ENCODE measurements around the gene NOX4. TPM values are rescaled to one million over a fixed set of nuclear protein-coding genes. Genes with fewer than 3 reads are reported as not detected.
A peak's percentile ranks its signal among the peaks of the same experiment; 100 is the strongest.
"Not testable (repeated sequence)": the region's sequence is repeated elsewhere in the genome, so short reads cannot be mapped to it uniquely, and the experiment has no call there.

The NOX4 gene
- total RNA-seq, 4 donors from 2014 or later: 3.9 to 23.7 (median 5.6) TPM

DNA sequence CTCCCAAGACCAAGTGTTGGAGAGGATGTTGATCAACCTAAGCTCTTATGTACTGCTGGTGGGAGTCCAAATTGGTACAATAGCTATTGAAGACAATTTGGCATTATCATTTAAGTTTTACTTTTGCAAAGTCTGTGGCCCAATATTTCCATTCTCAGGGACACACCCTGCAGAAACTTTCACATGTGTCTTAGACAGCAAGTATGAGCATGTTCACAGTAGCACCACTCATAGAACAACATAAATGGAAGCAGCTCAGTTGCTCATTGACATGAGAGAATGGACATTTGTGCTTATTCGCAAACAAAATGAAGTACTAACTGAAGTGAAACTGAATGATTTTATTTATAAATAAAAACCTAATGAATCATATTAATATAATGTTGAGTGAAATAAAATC, 135.5 kb downstream of the NOX4 start:
- 90 to 100% methylated on average over 1 of the region's 1 CpG for whole genome bisulfite sequencing, 2 donors (ENCODE audit: low coverage in 1 of 2)
- H3K4me1 ChIP-seq: no peaks in the 10 kb centered on the region

DNA sequence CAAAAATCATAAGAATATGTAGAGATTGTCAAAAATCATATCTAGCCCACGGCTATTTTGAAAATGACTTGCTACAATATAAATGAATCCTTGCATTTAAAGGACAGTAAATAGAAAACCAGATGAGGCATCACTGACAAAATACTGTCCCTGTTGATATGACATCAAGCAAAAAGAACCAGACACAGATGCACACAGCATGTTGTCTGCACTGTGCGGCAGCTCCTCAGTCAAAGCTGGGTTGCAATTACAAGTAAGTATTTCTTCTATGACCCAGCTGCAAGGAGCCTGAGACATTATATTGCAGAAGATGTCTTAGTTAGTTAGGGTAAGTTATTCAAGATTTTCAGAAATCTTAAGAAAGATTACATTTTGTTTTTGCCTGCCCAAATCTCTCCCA, 136.7 kb downstream of the NOX4 start:
- H3K4me3 ChIP-seq, ATAC-seq, H3K27me3 ChIP-seq, H3K27ac ChIP-seq, H3K9me3 ChIP-seq, H3K36me3 ChIP-seq, H3K4me1 ChIP-seq: not testable (repeated sequence)
- WGBS, 2 donors (ENCODE audit: low coverage in 1 of 2): 87 to 89% methylated on average over 1 to 2 of the region's 2 CpGs

More for the DNA sequence above, 135.5 kb downstream of the NOX4 start:
- Histone ChIP-seq H3K27ac (no peak overlapping the region), H3K4me3 (no peak overlapping the region), H3K9me3 (no peaks in the 10 kb centered on the region), H3K27me3 (no peaks in the 10 kb centered on the region), H3K36me3 (no peaks in the 10 kb centered on the region)
- TF ChIP-seq EP300 (IDR thresholded peaks at IDR 0.05) (no peak), POLR2AphosphoS5 (IDR thresholded peaks at IDR 0.05) (no peak), POLR2A (IDR thresholded peaks at IDR 0.05) (no peak)
- TF ChIP-seq, protein P1, sequence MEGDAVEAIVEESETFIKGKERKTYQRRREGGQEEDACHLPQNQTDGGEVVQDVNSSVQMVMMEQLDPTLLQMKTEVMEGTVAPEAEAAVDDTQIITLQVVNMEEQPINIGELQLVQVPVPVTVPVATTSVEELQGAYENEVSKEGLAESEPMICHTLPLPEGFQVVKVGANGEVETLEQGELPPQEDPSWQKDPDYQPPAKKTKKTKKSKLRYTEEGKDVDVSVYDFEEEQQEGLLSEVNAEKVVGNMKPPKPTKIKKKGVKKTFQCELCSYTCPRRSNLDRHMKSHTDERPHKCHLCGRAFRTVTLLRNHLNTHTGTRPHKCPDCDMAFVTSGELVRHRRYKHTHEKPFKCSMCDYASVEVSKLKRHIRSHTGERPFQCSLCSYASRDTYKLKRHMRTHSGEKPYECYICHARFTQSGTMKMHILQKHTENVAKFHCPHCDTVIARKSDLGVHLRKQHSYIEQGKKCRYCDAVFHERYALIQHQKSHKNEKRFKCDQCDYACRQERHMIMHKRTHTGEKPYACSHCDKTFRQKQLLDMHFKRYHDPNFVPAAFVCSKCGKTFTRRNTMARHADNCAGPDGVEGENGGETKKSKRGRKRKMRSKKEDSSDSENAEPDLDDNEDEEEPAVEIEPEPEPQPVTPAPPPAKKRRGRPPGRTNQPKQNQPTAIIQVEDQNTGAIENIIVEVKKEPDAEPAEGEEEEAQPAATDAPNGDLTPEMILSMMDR (IDR thresholded peaks at IDR 0.05): no peak
- no peak for ATAC-seq

DNA sequence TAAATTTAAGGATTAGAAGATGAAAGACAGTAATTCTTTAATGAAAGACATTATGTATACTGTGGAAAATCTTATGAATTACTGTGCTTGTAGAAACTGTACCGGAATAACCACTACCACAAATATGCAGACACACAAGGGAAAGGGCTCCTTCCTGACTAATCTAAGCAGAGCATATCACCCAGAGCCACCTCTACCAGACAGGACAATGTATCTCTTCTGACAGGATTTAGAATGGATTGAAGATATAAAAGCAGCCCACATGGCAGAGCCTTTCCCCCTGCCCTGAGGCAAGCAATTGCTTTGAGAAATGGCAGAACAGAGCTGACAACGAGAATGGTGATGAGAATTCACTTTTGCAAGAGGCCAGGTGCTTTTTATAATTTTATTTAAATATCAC, 144.1 kb downstream of the NOX4 start:
- Histone ChIP-seq H3K27ac (no peak overlapping the region), H3K36me3 (no peaks in the 10 kb centered on the region), H3K9me3 (no peaks in the 10 kb centered on the region), H3K4me3 (no peak overlapping the region), H3K27me3 (no peaks in the 10 kb centered on the region), H3K4me1 (no peaks in the 10 kb centered on the region)
- 71 to 93% methylated on average over 2 of the region's 2 CpGs for WGBS, 2 donors (ENCODE audit: low coverage in 1 of 2)
- ATAC-seq: no peak
- TF ChIP-seq, protein P1 (IDR thresholded peaks at IDR 0.05): no peak
- no peak for TF ChIP-seq EP300 (IDR thresholded peaks at IDR 0.05)
- TF ChIP-seq POLR2A (IDR thresholded peaks at IDR 0.05): no peak
- TF ChIP-seq POLR2AphosphoS5 (IDR thresholded peaks at IDR 0.05): no peak

DNA sequence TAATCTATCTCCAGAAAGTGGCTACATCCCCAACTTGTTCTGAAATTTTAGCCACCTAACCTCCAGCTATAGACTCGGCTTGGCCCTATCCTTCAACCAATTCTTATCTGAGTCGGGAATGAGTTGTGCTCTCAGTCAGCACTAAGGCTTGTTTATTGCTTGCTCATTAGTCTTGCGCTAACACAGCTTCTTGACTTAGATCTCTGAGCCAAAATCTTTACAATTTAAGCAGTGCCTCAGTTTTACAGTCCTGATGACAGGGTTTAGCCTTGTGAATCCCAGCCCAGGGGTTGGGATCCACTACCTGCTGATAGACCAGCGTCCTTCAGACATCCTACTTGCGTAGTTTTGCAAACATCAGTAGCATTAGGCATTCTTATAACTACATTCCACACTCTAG, 144.6 kb downstream of the NOX4 start:
- WGBS, 2 donors (ENCODE audit: low coverage in 1 of 2): 80 to 81% methylated on average over 1 to 5 of the region's 5 CpGs
- Histone ChIP-seq H3K27ac (no peak overlapping the region), H3K36me3 (no peaks in the 10 kb centered on the region), H3K4me1 (peaks cover 0 to 2% (median 0%) of the 10 kb centered on the region in 3 donors), H3K27me3 (no peaks in the 10 kb centered on the region), H3K4me3 (no peak overlapping the region), H3K9me3 (no peaks in the 10 kb centered on the region)
- no peak for ATAC-seq
- TF ChIP-seq EP300 (IDR thresholded peaks at IDR 0.05) (no peak), POLR2AphosphoS5 (IDR thresholded peaks at IDR 0.05) (no peak), POLR2A (IDR thresholded peaks at IDR 0.05) (no peak)
- TF ChIP-seq, protein P1 (IDR thresholded peaks at IDR 0.05): no peak

DNA sequence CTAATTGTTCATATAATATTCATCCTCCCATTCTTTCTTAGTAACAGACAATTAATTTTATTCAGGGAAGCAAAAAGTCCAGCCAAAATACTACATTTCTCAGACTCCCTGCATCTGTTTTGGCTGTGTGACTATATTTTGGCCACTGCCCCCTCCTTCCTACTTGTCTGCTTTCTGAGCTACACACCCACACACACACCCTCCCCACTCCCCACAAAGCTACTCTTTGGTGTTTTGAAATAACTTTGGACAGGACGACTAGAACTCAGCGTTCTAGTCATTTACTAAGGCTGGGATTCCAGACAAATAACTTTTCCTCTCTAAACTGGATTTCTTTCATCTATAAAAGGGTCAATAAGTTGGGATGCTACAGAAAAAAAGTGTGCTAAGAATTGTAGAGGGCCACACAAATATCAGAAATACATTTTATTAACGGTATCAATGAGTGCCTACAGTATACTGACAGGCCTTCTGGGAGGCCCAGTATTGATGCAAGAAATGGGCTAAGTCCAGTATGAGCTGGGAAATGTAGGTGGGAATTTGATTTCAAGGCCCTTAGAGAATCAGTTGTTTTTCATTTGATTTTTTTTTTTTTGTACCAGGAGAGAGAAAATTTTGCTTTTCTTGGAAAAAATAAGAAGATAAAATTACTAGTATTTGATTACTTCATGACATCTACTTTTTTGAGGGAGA, 148.1 kb downstream of the NOX4 start:
- WGBS, 2 donors (ENCODE audit: low coverage in 1 of 2): 22 to 38% methylated on average over 3 of the region's 3 CpGs
- peak overlapping the region in 3 of 4 donors; percentile 43 to 45 (median 44) for H3K27ac ChIP-seq
- H3K36me3 ChIP-seq, H3K9me3 ChIP-seq, H3K27me3 ChIP-seq, H3K4me3 ChIP-seq: not testable (repeated sequence)
- ATAC-seq: peak; percentile 92
- peaks cover 0 to 11% (median 0%) of the 10 kb centered on the region in 3 donors for H3K4me1 ChIP-seq

DNA sequence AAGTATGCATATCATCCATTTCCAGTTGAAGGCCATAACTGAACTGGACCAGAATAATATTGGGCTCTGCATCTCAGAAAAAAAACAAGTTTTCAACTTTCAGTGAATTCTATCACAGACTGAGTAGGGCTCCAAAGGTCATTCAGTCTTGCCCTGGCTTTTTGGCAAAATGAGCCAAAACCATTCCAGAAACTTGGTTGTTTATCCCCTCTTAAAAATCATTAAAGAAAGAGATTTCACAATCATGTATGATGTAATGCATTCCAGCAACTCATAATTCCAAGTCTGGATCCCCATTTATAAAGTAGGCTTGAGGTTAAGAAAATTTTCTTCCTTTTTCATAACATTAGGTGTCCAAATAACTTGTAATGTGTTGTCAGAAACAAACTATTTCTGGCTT, 150.7 kb downstream of the NOX4 start:
- peak; percentile 56 for ATAC-seq
- not testable (repeated sequence) for H3K4me3 ChIP-seq, H3K9me3 ChIP-seq, H3K36me3 ChIP-seq, H3K27me3 ChIP-seq
- peaks cover 0 to 11% (median 0%) of the 10 kb centered on the region in 3 donors for H3K4me1 ChIP-seq
- peak overlapping the region in 2 of 4 donors; percentile 45 to 58 for H3K27ac ChIP-seq

DNA sequence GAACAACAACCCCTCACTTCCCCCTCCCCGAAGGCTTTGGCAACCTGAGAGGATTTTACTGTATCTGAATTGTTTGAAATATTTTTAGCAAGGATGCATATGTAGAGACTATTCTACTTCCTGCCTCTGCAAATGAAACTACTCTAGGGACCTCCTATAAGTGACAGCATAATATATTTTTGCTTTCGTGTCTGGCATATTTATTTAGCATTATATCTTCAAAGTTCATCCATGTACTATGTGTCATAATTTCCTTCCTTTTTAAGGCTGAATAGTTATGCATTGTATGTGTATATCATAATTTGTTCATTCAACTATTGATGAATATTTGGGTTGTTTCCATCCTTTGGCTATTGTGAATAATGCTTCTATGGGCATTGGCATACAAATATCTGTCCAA, 153.1 kb downstream of the NOX4 start:
- peaks cover 0 to 11% (median 0%) of the 10 kb centered on the region in 3 donors for H3K4me1 ChIP-seq
- WGBS, 2 donors (ENCODE audit: low coverage in 1 of 2): 36 to 51% methylated on average over 2 of the region's 2 CpGs
- ATAC-seq, H3K27me3 ChIP-seq, H3K4me3 ChIP-seq, H3K27ac ChIP-seq, H3K36me3 ChIP-seq, H3K9me3 ChIP-seq: not testable (repeated sequence)

DNA sequence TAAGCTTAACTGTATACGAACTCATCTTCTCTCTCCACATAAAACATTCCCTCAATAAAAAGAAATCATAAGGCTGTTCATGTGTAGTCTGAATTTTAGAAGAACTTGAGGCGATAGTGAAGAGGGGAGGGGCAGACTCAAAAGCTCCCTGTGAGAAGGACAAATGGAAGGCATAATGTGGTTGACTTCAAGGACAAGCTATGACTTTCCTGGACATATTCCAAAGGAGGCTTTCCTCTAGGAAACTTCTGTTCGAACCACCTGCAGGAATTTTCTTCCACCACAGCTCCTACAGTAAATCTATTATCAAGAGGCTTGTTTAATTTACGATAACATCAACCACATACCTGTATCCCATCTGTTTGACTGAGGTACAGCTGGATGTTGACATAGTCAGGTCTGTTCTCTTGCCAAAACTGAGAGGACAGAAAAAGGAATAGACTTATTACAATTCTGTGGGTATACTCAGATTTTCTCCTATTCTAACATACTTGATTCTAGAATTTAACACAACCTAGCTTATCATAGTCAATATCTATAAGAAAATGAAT, 154.0 kb downstream of the NOX4 start:
- not testable (repeated sequence) for H3K9me3 ChIP-seq, ATAC-seq, H3K27me3 ChIP-seq, H3K36me3 ChIP-seq, H3K27ac ChIP-seq, H3K4me3 ChIP-seq
- H3K4me1 ChIP-seq: peaks cover 0 to 11% (median 0%) of the 10 kb centered on the region in 3 donors
- WGBS, 2 donors (ENCODE audit: low coverage in 1 of 2): 70 to 79% methylated on average over 4 of the region's 4 CpGs
